Activated CD4-positive, CD25-positive, alpha-beta regulatory T cell treated with anti-CD3 and anti-CD28 coated beads, Interleukin-2, amount 50 U/mL, for 16 hours (primary cell): ENCODE results near the gene ENGASE.

Source experiments
- DNase-seq: peaks from one replicate; pipeline ENCODE4 v3.0.0-alpha.2; 2020; ENCODE audit warnings: low read depth, low spot score

ENGASE gene

DNA sequence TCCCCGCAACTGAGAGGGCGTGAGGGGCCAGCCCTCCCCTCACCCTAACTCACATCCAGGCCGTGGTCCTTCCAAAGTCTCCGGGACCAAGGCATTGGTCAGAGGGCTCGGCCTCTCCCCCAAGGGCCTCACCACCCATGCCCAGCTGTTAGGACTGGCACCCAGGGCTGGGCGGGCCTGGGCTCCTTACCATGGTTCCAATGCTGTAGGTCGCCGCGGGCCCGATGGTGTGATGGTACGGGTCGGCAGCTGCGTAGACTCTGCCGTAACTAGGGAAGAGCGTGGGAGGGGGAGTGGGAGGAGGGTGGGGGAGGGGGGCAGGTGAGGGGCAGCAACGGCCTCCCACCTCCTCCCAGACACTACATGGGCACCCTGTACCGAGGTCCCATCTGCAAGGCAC lies 19.6 kb downstream of the ENGASE start:
- no peak for DNase-seq

DNA sequence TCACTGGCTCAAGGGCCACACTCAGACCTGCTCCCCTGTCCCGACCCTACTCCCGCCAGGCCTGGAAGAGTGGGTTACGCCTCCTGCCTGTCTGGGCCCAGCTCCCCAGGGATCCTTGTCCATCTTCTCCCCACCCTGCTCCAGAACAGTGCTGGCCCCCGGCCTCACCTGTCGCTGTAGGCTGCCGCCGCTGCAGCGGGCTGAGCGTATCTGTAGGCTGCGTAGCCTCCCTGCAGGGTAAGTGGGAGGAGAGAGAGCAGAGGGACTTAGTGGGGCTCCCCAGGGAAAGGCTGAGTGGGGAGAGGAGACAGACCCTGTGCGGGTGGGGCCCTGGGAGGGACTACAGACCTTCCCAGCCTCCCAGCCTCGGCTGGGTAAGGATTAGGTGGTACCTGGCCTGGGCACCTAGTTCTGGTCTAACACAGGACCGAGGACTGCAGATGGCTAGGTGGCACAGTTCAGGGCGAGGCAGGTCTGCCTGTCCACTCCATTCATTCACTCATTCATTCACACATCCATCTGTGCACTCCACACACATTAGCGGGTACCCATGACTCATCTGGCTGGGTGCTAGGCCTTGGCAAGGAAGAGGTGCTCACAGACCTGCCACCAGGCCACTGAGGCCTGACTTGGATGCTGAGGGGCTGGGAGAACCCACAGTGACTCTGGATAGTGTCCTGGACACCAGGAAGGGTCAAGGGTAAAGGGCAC lies 20.9 kb downstream of the ENGASE start:
- no peak for DNase-seq

DNA sequence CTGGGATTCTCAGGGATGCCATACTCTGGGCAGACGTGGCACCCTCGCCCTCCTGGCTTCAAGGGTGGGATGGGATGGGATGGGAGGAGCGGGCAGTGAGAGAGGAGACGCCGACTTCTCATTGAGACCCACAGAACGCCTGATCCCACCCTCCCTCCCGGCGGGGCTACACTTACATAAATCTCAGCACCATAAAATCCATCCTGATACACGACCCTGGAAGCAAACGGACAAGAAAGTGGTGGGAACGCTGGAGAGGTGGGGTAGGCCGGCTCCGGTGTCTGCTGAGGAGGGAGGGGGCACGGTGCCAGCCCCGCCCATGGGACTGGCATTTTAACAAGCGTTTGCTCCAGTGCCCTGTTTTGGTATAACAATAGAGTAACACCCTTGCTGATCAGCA lies 21.9 kb downstream of the ENGASE start:
- no peak for DNase-seq

DNA sequence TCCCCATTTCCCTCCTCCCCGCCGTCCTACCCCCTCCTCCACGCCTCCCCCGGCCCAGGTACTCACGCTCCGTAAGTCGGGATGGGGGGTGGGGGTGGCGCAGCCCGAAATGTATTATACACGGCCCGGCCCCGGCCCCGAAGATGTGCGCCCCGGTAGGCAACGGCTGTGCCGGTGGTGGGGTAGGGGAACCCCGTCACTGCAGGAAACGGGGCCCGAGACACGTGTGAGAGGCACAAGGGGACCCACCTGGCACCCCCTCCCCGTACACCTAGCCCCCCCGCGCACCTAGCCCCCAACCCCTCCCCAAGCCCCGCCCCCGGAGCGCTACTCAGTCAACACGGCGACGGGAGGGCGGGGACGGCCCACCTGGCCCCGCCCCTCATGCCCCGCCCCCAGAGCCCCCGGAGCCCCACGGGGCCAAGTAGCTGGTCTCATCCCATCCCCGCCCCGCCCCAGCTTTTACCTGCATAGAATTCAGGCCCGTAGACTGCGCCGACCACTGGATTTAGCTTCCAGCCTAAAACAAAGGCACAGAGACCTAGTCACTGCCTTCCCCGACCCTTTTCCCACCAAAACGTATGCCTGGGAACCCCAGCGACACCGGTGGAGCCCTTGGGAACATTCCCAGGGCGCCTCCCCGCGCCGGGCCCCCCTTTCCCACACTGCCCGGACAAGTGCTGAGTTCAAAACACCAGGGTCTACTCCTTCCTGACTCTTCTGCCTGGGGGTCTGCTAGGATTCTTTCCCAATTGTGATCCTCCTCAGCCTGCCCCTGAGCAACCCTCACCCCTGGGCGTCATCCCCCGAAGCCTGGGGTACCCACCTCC lies 22.8 kb downstream of the ENGASE start:
- DNase-seq: no peak

DNA sequence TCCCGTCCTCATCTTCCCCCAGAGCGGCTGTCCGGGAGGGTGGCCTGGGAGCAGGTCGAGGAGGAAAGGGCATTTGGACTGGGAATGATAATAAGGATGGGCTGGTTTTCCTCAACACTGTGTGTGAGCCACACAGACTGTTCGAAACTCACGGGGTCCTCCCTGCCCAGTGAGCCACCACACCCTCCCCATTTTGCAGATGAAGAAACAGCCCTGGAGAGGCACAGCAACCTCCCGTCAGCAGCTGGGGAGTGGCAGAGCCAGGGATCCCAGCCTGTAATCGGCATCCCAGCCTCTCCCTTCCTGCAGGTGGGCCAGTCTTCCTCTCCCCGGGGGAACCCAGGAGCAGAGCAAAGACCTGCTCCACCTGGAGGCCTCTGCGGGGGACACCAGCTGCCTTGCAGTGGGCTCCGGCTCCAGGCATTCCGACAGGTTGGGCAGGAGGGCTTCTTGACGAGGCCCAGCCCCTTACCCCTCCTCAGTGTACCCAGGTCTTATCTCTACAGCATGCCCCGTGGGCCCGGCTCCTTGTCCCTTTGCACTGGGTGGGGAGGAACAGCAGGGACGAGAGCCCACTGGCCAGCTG lies 23.8 kb downstream of the ENGASE start:
- no peak for DNase-seq

DNA sequence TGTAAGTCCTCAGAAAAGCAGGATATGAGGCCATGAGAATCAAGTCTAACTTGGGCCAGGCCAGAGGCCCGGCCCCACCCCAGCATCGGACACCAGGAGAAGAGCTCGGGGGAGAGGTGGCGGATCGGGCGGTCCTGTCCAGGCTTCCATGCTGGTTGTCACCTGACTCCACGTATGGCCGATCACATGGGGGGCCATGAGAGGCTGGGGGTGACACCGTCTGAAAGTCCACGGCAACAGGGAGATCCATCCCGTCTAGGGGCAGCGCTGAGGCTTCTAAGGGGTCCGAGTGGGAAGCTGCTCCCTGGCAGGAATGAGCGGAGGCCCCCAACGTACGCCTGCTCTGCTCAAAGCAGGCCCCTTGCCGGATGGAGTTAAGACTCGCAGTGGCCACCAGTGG lies 25.8 kb downstream of the ENGASE start:
- DNase-seq: no peak

DNA sequence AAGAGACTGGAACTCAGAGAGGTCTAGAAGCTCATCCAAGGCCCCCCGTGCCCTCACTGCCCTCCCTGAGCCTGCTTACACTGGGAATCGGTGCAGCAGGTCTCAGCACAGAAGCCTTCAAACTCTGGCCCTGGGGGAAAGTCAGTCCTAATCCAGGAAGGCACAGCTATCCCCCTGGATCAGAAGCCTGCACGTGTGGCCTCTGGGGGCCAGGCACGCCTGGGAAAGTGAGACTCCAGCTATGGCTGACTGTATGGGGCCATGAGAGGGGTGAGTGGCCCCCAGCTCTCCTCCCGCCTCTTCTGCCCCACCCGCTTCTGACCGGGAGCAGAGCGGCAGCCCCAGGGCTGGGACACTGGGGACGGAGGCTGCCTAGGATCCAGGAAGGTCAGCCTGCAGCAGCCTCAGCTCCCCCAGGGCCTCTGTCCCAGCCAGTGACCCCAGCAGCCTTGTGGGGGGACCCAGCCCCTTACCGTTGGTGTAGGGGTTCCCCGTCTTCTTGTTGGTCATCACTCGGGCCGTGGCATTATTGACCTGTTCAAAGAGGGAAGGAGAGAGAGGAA lies 26.6 kb downstream of the ENGASE start:
- DNase-seq: no peak

DNA sequence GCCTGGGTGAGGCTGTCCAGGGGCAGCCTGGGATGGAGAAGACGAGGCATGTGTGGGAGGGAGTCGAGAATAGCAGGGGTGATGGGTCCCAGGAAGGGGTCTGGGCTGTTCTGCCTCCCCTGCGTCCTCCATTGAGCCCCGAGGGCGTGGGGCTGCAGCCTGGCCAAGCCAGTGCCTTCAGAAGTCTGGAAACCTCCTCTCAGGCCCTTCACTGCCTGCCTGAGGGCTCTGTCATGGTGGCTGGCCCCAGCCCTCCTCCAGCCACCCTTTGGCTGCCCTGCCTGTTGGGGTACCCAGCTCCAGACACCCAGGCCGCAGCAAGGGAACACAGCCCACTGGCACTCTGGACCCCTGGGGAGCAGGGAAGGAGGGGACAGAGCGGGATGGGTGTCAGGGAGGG lies 27.6 kb downstream of the ENGASE start:
- no peak for DNase-seq

DNA sequence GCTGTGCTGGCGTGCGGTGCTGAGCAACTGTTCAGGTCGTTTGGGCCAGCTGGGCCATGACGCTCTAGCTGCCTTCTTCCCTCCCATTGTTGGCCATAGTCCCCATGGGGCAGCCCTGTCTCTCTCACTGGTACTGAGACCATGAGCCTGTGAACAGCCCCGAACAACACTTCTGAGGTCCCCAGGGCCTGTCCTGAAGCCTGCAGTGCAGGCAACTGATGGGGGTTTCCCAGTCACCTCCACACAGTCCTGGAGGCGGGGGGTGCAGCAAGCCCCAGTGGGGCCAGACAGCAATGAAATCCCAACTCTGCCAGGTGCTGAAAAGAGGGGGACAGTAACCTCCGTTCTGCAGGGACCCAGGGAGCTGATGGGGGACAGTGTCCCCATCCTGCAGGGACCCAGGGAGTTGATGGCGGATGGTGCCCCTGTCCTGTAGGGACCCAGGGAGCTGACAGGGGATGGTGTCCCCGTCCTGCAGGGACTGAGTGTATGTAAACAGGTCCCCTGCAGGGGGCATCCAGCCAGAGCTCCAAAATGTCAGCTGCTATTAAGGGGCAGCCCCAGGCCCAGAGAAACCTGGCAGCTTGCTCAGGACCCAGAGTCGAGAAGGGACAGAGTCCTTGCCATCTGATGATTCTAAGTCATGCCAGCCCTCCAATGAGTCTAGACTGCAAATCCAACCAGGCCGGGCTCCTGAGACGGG lies 30.4 kb downstream of the ENGASE start:
- DNase-seq: no peak

DNA sequence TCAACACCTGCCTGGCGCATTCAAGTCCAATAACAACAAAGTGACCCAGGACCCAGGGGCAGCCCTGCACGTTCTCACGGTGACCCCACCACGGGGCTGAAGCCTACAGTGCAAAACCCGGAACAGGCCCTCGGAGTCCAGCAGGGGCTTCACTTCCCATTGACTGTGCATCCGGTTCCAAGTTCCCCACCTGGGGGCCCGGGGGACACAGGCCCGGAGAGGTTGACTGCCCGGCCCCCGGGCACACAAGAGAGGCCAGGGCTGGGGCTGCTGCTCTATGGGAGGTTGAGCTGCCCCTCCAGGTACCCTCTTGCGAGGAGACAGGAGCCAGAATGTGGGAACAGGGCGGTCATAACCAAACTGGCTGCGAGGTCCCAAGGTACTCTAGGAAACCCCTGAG lies 31.3 kb downstream of the ENGASE start:
- DNase-seq: no peak

DNA sequence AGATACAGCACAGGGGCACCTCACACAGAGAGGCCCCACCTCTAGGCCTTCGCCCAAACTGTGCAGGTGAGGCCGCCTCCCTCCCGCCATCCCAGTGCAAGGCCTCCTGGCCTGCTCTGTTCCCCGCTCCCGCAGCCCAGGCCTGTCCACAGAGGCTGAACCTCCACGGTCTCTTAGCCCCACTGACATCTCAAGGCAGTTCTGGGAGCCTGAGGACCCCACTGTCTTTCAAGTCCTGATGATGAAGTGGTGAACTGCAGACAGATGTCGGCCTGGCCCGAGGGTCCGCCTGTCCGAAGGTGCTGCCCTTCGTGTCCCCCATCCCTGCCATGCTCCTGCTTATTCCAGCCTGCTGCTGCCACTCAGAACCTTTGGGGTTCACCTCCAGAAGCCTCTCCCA lies 32.3 kb downstream of the ENGASE start:
- DNase-seq: no peak

DNA sequence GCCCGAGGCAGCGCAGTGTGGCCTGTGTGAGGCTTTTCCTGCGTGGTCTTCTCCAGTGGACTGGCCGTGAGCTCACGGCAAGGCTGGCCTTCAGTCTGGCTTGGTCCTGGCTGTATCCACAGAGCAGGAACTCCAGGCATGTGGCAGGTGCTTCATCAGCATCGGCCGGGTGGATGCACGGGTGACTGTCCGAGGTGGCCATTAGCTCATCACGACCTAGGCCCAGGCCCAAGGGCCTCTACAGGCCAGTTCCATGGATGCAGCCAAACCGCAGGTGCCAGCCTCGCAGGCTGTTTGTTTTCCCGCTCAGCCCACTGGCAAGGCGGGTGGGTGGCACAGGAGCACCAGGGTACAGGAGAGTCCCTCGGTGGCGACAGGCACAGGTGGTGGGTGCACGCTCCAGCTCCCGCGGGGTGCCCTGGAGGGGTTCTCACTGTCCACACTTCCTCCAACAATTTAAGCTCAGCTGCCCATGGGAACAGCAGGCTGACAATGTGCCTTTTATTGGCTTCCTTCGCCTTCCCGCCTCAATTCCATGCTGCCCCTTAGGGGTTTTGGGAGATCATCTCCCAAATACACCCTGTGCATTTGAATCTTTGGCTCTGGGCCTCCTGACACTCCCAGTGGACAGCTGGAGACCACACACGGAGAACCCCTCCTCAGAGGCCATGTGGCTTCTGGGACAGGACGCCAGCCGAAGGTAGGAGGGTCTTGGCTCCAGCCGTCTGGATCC lies 33.0 kb downstream of the ENGASE start:
- no peak for DNase-seq

DNA sequence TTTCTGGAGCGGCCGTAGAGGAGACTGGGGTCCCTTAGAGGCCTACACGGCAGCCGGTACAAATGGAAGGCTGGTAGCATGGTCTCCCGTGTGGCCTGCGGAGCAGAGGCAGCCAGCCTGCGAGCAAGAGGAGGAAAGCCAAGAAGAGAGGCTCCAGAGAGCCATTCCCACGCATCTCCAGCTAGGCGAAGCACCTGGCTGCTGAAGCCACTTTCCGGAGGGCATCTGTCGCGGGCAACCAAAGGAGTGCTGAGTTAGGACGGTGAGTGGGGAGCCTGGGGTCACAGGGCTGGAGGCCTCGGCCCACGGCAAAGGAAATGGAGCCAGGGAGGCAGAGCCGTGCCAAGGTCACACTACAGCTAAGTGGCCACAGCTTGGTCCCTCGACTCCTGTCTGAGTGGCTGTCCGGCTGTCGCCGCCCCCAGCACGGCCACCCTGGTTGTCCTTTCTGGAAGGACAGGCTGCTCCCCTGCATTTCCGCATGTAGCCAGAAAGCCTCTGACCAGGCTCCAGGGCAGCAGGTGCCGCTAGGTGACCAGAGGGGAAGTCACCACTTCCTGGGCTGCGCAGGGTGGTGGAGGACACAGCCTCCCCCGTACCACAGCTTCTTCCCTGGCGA lies 33.7 kb downstream of the ENGASE start:
- no peak for DNase-seq

DNA sequence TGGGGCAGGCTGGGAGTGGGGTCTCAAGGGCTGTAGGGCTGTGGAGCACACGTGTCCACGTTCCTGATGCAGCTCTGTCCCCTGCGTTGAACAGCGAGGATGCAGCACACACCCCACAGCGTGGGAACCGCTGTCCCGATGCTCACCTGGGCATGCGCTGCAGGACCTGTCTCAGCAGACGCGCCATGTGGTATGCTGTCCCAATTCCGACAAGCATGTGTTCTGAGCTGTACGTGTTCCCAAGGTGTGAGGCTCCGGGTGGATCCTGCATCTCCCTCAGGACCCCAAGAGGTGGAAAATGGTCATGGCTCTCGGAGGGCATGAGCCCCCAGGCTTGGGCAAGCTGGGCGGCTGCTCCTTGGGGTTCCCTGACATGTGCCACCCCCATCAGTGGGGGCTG lies 34.2 kb downstream of the ENGASE start:
- DNase-seq: no peak

DNA sequence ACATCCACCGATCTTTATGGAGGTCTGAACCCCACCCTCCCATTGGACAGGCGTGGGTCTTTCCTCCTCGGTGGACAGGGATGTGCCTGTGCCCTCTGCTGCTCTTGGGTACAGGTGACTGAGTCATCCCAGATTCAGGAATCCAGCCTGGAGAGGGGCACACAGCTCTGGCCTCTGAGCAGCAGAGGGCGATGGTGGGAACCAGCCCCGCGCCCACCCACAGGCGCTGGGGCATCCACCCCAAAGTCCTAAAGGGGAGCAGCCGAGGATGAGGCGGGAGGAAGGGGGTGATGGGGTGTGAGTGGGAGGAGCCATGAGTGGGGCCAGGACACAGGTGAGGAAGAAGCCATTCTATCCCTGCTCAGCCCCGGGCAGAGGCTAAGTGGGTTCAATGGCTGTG lies 35.0 kb downstream of the ENGASE start:
- DNase-seq: no peak

DNA sequence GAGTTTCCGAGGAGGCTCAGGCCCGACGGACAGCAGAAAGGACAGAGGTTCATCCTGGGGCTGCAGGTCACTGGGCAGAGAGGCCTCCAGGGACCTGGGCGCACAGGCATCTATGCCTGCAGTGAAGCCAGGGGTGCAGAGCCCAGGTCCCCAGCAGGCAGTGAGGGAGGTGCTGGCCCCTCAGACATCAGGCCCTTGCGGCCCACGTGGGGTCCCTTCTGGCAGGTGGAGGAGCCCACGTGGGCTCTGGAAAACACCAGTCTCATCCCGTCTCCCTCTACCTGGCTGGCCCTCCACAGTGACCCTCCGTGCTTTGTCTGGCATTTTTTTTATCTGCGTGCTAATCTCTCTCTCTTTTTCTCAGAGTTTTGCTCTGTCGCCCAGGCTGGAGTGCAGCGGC lies 36.5 kb downstream of the ENGASE start:
- DNase-seq: no peak

DNA sequence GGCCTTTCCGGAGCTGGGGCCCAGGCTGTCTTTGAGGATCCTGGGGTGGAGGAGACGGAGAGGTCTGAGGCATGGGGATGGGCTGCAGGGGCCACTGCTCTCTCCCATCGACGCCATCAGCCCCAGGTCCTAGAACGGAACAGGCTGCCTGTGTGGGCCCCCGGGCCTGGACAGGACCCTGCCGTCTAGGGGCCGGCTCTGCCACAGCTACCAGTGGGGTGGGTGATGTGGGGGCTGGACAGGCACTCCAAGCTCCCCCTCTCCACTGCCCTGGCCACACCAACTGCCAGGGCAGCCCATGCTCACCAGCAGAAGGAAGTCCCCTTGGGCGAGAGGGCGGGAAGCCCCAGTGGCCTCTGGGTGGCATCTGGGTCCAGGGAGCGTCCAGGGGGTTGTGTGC lies 37.8 kb downstream of the ENGASE start:
- DNase-seq: no peak

DNA sequence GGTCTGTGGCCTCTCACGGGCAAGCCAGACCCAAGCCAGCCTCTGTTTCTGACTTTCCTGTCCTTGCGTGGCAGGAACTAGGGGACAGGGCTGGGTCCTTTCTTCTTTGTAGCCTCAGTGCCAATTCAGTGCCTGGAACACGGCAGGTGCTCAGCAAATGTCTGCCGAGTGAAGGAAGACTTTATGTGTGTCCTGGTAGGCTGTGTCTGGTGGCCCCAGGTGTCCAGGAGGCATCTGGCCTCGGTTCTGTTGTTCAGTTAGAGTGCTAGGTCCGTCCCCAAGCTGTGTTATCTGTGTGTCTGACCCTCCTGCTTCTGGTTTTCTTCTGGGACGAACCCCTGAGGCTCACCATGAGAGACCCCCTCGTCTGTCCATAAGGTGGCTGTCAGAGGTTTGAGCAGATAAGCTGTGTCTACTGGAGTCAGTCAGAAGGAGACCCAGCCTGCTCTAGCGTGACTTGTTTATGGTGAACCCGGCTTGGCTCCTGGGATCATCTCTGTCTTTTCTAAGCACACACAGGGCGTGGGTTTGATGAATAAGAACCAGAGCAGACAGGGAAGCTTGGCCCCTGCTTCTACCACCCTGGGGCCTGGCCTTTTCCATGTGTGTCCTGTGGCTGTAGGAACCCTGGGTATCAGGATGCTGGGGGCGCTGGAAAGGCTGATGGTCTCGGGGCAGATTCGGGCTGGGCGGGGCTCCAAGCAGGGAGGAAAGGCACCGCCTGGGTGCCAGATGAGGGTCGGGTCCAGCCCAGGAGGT lies 39.3 kb downstream of the ENGASE start:
- DNase-seq: no peak

DNA sequence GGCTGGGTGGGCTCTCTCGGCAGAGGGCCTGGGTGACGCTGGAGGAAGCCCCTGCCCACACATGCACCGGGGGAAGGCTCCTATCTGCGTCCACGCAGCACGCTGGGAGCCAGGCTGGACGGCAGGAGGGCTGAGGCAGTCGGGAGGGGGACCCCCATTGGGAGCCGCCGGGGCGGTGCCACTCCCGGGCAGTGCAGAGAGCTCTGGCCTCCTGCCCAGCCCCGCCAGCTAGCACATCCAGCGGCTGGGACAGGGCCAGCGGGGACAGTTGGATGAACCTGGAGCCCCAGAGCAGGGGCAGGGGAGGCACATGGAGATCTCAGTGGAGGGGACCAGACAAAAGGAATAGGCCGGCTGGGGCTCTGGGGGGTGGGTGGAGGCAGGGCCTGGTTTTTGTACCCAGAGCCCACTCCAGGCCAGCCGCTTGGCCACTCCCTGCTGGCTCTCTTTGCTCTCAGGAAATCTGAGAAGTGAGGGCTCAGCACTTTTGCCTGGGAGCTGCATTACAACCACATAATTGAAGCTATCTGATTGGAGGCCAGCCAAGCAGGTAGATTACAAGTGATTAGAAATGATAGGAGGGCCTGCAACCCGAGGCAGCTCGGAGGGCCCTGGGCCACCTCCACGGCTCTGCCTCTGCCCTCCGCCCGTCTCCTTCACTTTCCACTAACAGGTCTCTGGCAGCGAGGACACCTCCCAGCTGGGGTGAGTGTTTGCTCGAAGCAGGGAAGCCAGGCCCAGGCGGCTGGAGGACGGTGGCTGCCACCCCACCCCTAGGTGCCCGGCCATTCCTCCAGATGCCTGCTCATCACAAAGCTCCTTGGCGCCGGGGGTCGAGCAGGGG lies 40.1 kb downstream of the ENGASE start:
- DNase-seq: no peak
